ENCODE measurements around the gene ZNF697. TPM values are rescaled to one million over a fixed set of nuclear protein-coding genes. Genes with fewer than 3 reads are reported as not detected.

The ZNF697 gene
- total RNA-seq, 1 experiment from 2014 or later = 18.0 TPM

- ChIA-PET CTCF (interaction anchor here (2.4 to 6.4 kb wide), 6 partner anchors 13 to 63 kb away, joined by 8 to 75 read pairs (median 48); partner anchors contain the start of genes PHGDH and ZNF697), POLR2A (interaction anchor here (1.3 kb wide), 1 partner anchor 38 kb away, joined by 5 read pairs; the partner anchor contains the start of gene PHGDH)
- H3K4me3 Mint-ChIP-seq = no peak overlapping the region; the same call in 1 of the 2 replicates
- 0 out of 2 replicates have a peak, but pooled peaks cover 4% of the 10 kb centered on the region for H3K9me3 Mint-ChIP-seq
- no peaks in the 10 kb centered on the region for H3K36me3 Mint-ChIP-seq
- DNase-seq (ENCODE audit: low spot score) (no peak), ATAC-seq (peak; percentile 7; the same call in 1 of the 2 replicates)
- TF ChIP-seq AFF4 (CRISPR knock-in tag; IDR thresholded peaks at IDR 0.05; ENCODE audit: borderline replicate concordance) (no peak), ATF3 (CRISPR knock-in tag; conservative IDR thresholded peaks at IDR 0.05) (no peak), ZNF232 (CRISPR knock-in tag; IDR thresholded peaks at IDR 0.05) (no peak), E2F1 (CRISPR knock-in tag; IDR thresholded peaks at IDR 0.05) (no peak), TEAD1 (CRISPR knock-in tag; IDR thresholded peaks at IDR 0.05) (no peak), TEAD4 (CRISPR knock-in tag; IDR thresholded peaks at IDR 0.05) (no peak), CDX4 (CRISPR knock-in tag; IDR thresholded peaks at IDR 0.05; ENCODE audit: borderline replicate concordance) (no peak), AR (CRISPR knock-in tag; IDR thresholded peaks at IDR 0.05) (no peak), STAT6 (CRISPR knock-in tag; conservative IDR thresholded peaks at IDR 0.05; ENCODE audit: low read depth) (no peak), MLX (CRISPR knock-in tag; IDR thresholded peaks at IDR 0.05) (no peak), JUN (CRISPR knock-in tag; IDR thresholded peaks at IDR 0.05) (no peak), CTCF (IDR thresholded peaks at IDR 0.05) (no peak), ZNF317 (CRISPR knock-in tag; IDR thresholded peaks at IDR 0.05; ENCODE audit: borderline replicate concordance, low read depth) (no peak), ZMAT4 (CRISPR knock-in tag; IDR thresholded peaks at IDR 0.05) (no peak), HMGXB4 (CRISPR knock-in tag; IDR thresholded peaks at IDR 0.05) (no peak), ZBTB43 (CRISPR knock-in tag; IDR thresholded peaks at IDR 0.05) (no peak), FOXK1 (CRISPR knock-in tag; IDR thresholded peaks at IDR 0.05) (no peak)
- H3K4me1 Mint-ChIP-seq = peaks cover 45% of the 10 kb centered on the region
- no peaks in the 10 kb centered on the region for H3K27me3 Mint-ChIP-seq (ENCODE audit: low read depth)
- H3K27ac Mint-ChIP-seq = peak overlapping the region; percentile 96
Observed at GRCh38 chr1:119674111-119674526, 26.1 kb upstream of the ZNF697 start.
